WTC11 (cell line): ENCODE data around the gene RELL1.

Source experiments
- CBFB ChIP-seq: sonication (generic); formaldehyde crosslinking; IDR thresholded peaks from 2 replicates; pipeline ENCODE4 v1.8.1; 2022; ENCODE audit warnings: mild to moderate bottlenecking, low read depth, missing genetic modification reagents
- CTCF ChIP-seq: fragments of 200-600 bp; IDR thresholded peaks from 2 replicates; pipeline ENCODE4 v1.8.0; 2022; ENCODE audit warnings: antibody characterized with exemption
- SOX15 ChIP-seq: fragments of 250-450 bp; sonication (Bioruptor Pico); IDR thresholded peaks from 2 replicates; pipeline ENCODE4 v1.9.0; 2021; ENCODE audit warnings: mild to moderate bottlenecking

- TF ChIP-seq CTCF (no peak), CBFB (CRISPR knock-in tag) (no peak), SOX15 (CRISPR knock-in tag) (no peak)
These were observed 37.9 kb downstream of the RELL1 start for GRCh38 chr4:37648084-37648817.
